GM12878 (cell line): ENCODE measurements around the gene PRR20E. TPM values are rescaled to one million over a fixed set of nuclear protein-coding genes. Genes with fewer than 3 reads are reported as not detected.

Experiments used
- ATAC-seq: fragments of 200-7000 bp; cut with Tn5 transposase; 3 replicates; pipeline ENCODE4 v1.9.1; 2020; ENCODE audit warnings: mild to moderate bottlenecking, moderate library complexity
- BruUV-seq: library from RNA; stranded (reverse); fragments of 400-500 nt; replicated peaks from 2 replicates; lab custom pipeline; 2021; lab: Mats Ljungman, UMichigan
- CTCF ChIA-PET: fragments of 300-600 bp; sonication (Branson Sonifier 250); formaldehyde crosslinking; extraction: SDS; loops from one replicate; lab custom pipeline; 2021; ENCODE audit warnings: inconsistent platforms; lab: Yijun Ruan, JAX
- POLR2A ChIA-PET: fragments of 350-600 bp; formaldehyde crosslinking; extraction: SDS; loops from one replicate; lab custom pipeline; 2021; ENCODE audit warnings: inconsistent platforms; lab: Charles Lee
- RAD21 ChIA-PET: fragments of 300-600 bp; sonication (Branson Sonifier 250); formaldehyde crosslinking; loops from one replicate; lab custom pipeline; 2023; ENCODE audit warnings: antibody characterized with exemption; ENCODE audit not compliant: unreplicated experiment; lab: Charles Lee
- SMC1A ChIA-PET: fragments of 300-600 bp; sonication (Branson Sonifier 250); formaldehyde crosslinking; loops from one replicate; lab custom pipeline; 2023; ENCODE audit not compliant: unreplicated experiment, uncharacterized antibody; lab: Charles Lee
- DNase-seq: peaks from one replicate; pipeline ENCODE4 v3.0.0-alpha.2; 2011; ENCODE audit warnings: low read depth, low spot score
- FAIRE-seq: peaks from 3 replicates; lab custom pipeline; 2011; peaks lifted over from hg19 to GRCh38; lab: Jason Lieb, UNC
- H2AFZ ChIP-seq: 2 replicates; pipeline ENCODE4 v1.6.0; 2011; ENCODE audit warnings: low read depth, low read length, control low read depth; ENCODE audit not compliant: control insufficient read depth
- H3K27ac ChIP-seq: 2 replicates; pipeline ENCODE4 v1.5.1; 2011; ENCODE audit warnings: control low read depth; ENCODE audit not compliant: control insufficient read depth, insufficient read depth
- H3K27me3 ChIP-seq, 2 experiments: replicated peaks in 1 of 2; 2 replicates each; pipeline versions ENCODE4 v1.6.0 to v1.6.1; 2011; ENCODE audit warnings: low read length in 1 of 2; ENCODE audit not compliant: control insufficient read depth in 2 of 2, insufficient read depth in 2 of 2
- H3K36me3 ChIP-seq, 2 experiments: 2 replicates each; pipeline ENCODE4 v1.5.1; 2011; ENCODE audit warnings: low read length in 1 of 2; ENCODE audit not compliant: control insufficient read depth in 2 of 2, insufficient read depth in 2 of 2
- H3K4me1 ChIP-seq: 2 replicates; pipeline ENCODE4 v1.6.1; 2011; ENCODE audit warnings: mild to moderate bottlenecking, low read length, moderate library complexity, mixed read lengths; ENCODE audit not compliant: control insufficient read depth, insufficient read depth
- H3K4me2 ChIP-seq: 2 replicates; pipeline ENCODE4 v1.6.0; 2011; ENCODE audit warnings: control low read depth; ENCODE audit not compliant: control insufficient read depth, insufficient read depth
- H3K4me3 ChIP-seq: fragments of 200-600 bp; sonication (generic); 2 replicates; pipeline ENCODE4 v1.5.1; 2016
- H3K79me2 ChIP-seq: 2 replicates; pipeline ENCODE4 v1.6.0; 2011; ENCODE audit warnings: low read length; ENCODE audit not compliant: control insufficient read depth, insufficient read depth
- H3K9ac ChIP-seq: 2 replicates; pipeline ENCODE4 v1.8.0; 2011; ENCODE audit warnings: low read length, control low read depth, mixed read lengths; ENCODE audit not compliant: control insufficient read depth, insufficient read depth
- H3K9me3 ChIP-seq: replicated peaks from 3 replicates; pipeline ENCODE4 v1.5.1; 2011; ENCODE audit warnings: mild to moderate bottlenecking, low read length; ENCODE audit not compliant: control insufficient read depth, insufficient read depth
- H4K20me1 ChIP-seq: 2 replicates; pipeline ENCODE4 v1.6.0; 2011; ENCODE audit not compliant: control insufficient read depth, insufficient read depth
- E2F8 ChIP-seq: fragments of 450-650 bp; IDR thresholded peaks from 2 replicates; pipeline ENCODE4 v1.6.1; 2018; ENCODE audit warnings: mild to moderate bottlenecking, low read depth, moderate library complexity; ENCODE audit not compliant: partially characterized antibody
- MLLT1 ChIP-seq: fragments of 450-650 bp; IDR thresholded peaks from 2 replicates; pipeline ENCODE4 v1.6.1; 2016; ENCODE audit warnings: mild to moderate bottlenecking
- POLR2AphosphoS5 ChIP-seq: IDR thresholded peaks from 2 replicates; pipeline ENCODE4 v1.6.1; 2011; ENCODE audit warnings: mild to moderate bottlenecking, low read length, inconsistent platforms
- PRDM15 ChIP-seq: fragments of 450-650 bp; formaldehyde crosslinking; IDR thresholded peaks from 2 replicates; pipeline ENCODE4 v1.4.0; 2020; ENCODE audit warnings: mild to moderate bottlenecking, moderate library complexity
- SMC3 ChIP-seq: IDR thresholded peaks from 2 replicates; pipeline ENCODE4 v1.6.1; 2011; ENCODE audit warnings: low read length, improper control_type of control experiment, borderline replicate concordance
- USF2 ChIP-seq: IDR thresholded peaks from 2 replicates; pipeline ENCODE4 v1.6.1; 2011; ENCODE audit warnings: low read depth, low read length, improper control_type of control experiment, borderline replicate concordance
- WRNIP1 ChIP-seq: IDR thresholded peaks from 2 replicates; pipeline ENCODE4 v1.6.1; 2011; ENCODE audit warnings: low read depth, low read length, improper control_type of control experiment, borderline replicate concordance
- ZBTB33 ChIP-seq: fragments of 450-650 bp; IDR thresholded peaks from 2 replicates; pipeline ENCODE4 v1.6.1; 2017; ENCODE audit warnings: mild to moderate bottlenecking
- ZNF207 ChIP-seq: fragments of 450-650 bp; IDR thresholded peaks from 2 replicates; pipeline ENCODE4 v1.6.1; 2014; ENCODE audit warnings: antibody characterized with exemption, mild to moderate bottlenecking, borderline replicate concordance
- WGBS: methylation state at CpG from one replicate; pipeline ENCODE4 v1.1.6; 2016; ENCODE audit warnings: low lambda C conversion rate; ENCODE audit not compliant: insufficient replicate concordance, insufficient coverage; ENCODE audit errors: missing lambda C conversion rate; 5-methylcytosine and 5-hydroxymethylcytosine counted together
- in situ Hi-C: fragments of 300-500 bp; cut with MboI; formaldehyde crosslinking; loops from 9 replicates; pipeline ENCODE4 v1.14.3; 2018; ENCODE audit warnings: mixed read lengths
- intact Hi-C: fragments of 100-400 bp; cut with micrococcal nuclease; formaldehyde crosslinking; loops from one replicate; pipeline ENCODE4 v1.14.2; 2022; ENCODE audit not compliant: unreplicated experiment
- polyA plus RNA-seq, 11 experiments: library from polyadenylated mRNA; depleted of rRNA in 4 of 11; unstranded in 6 of 11; stranded (reverse) in 5 of 11; fragments of >200 nt; fragmentation: Nextera tagmentation in 4 of 11; fragmentation: Illumina TruSeq in 1 of 11; extraction: Ambion mirVana in 4 of 11; extraction: Trizol in 1 of 11; gene quantifications; 1 replicate in 1 of 11; 2 replicates in 10 of 11; pipeline versions ENCODE4 v1.2.1 to v1.2.3, GENCODE V29; 2011 to 2016; ENCODE audit warnings: inconsistent platforms in 2 of 11, missing spikeins in 2 of 11, low read depth in 1 of 11
- total RNA-seq, 4 experiments: library from RNA; depleted of rRNA in 3 of 4; stranded (reverse); fragments of >200 nt in 3 of 4; fragmentation: Illumina TruSeq in 1 of 4; extraction: Trizol in 1 of 4; gene quantifications; 2 replicates each; pipeline versions ENCODE4 v1.2.1 to v1.2.3, GENCODE V29; 2013 to 2021

PRR20E gene
- total and polyA plus RNA-seq, 10 of the 15 experiments (the other 5 are each of a cell fraction or from before 2014, with no cell fraction given) = not detected

GRCh38 chr13:57212989-57213388 is 46.0 kb downstream of the PRR20E start:
- ChIA-PET RAD21 (no interaction called here), SMC1A (no interaction called here), CTCF (no interaction called here), POLR2A (no interaction called here)
- Histone ChIP-seq H3K9ac (no peak overlapping the region), H3K27me3 (no peaks in the 10 kb centered on the region), H3K9me3 (no peaks in the 10 kb centered on the region; the same call in 2 of the 3 replicates), H3K79me2 (no peaks in the 10 kb centered on the region), H3K27ac (no peak overlapping the region), H2AFZ (no peak overlapping the region), H3K4me2 (no peak overlapping the region), H4K20me1 (no peaks in the 10 kb centered on the region), H3K36me3 (no peaks in the 10 kb centered on the region), H3K4me1 (no peaks in the 10 kb centered on the region), H3K4me3 (no peak overlapping the region)
- BruUV-seq = no TSS peak
- ATAC-seq = no peak
- 52% methylated on average over 1 of the region's 1 CpG for WGBS
- FAIRE-seq = no peak
- intact Hi-C loops = no loop called here
- in situ Hi-C loops = loop anchor here (25.0 kb wide), 1 partner anchor 101 kb away; no protein-coding TSS in a partner anchor
- DNase-seq = no peak
- TF ChIP-seq POLR2AphosphoS5 (no peak), SMC3 (no peak), PRDM15 (CRISPR knock-in tag) (no peak), ZBTB33 (no peak), WRNIP1 (no peak), MLLT1 (no peak), ZNF207 (no peak), USF2 (no peak), E2F8 (no peak)
